HG03460 (cell line): Measurements from ENCODE around the gene STOX2.

Source experiments
- ATAC-seq: cut with Tn5 transposase; IDR thresholded peaks from one replicate; pipeline ENCODE4 v1.9.1; 2021; ENCODE audit not compliant: unreplicated experiment

STOX2 gene, protein sequence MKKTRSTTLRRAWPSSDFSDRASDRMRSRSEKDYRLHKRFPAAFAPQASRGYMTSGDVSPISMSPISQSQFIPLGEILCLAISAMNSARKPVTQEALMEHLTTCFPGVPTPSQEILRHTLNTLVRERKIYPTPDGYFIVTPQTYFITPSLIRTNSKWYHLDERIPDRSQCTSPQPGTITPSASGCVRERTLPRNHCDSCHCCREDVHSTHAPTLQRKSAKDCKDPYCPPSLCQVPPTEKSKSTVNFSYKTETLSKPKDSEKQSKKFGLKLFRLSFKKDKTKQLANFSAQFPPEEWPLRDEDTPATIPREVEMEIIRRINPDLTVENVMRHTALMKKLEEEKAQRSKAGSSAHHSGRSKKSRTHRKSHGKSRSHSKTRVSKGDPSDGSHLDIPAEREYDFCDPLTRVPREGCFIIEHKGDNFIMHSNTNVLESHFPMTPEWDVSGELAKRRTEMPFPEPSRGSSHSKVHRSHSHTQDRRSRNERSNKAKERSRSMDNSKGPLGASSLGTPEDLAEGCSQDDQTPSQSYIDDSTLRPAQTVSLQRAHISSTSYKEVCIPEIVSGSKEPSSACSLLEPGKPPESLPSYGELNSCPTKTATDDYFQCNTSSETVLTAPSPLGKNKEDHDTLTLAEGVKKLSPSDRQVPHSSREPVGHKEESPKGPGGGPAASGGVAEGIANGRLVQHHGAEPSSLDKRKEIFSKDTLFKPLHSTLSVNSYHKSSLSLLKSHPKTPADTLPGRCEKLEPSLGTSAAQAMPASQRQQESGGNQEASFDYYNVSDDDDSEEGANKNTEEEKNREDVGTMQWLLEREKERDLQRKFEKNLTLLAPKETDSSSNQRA (N-terminal part only)

DNA sequence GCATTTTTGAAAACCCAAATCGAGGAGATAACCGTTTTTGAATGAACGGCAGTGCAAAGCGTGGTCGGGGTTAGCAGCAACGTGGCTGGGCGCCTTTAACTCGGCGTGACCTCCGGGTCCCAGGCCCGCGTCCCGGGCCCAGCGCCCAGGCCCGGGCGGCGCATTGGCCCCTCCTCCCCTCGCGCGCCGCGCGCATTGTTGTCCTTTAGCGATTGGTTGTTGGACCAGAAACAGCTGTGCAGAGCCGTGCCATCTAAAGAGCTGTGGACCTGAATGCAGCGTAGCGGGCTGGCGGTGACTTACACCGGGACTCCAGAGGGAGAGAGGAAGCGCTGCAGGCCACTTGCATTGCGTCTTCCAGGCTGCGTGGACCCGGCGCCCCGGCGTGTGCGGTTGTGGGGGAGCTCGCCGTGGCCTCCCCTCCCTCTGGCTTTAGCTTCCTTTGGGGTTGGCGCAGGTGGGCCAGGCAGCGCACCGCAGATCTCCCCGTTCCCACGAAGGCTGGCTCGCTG lies at the start of gene STOX2:
Gene STOX2 (plus strand): TSS at position 227 of the 512 bp plus-strand sequence. CDS start 1,484 bp downstream, outside the sequence.
- no peak for ATAC-seq

DNA sequence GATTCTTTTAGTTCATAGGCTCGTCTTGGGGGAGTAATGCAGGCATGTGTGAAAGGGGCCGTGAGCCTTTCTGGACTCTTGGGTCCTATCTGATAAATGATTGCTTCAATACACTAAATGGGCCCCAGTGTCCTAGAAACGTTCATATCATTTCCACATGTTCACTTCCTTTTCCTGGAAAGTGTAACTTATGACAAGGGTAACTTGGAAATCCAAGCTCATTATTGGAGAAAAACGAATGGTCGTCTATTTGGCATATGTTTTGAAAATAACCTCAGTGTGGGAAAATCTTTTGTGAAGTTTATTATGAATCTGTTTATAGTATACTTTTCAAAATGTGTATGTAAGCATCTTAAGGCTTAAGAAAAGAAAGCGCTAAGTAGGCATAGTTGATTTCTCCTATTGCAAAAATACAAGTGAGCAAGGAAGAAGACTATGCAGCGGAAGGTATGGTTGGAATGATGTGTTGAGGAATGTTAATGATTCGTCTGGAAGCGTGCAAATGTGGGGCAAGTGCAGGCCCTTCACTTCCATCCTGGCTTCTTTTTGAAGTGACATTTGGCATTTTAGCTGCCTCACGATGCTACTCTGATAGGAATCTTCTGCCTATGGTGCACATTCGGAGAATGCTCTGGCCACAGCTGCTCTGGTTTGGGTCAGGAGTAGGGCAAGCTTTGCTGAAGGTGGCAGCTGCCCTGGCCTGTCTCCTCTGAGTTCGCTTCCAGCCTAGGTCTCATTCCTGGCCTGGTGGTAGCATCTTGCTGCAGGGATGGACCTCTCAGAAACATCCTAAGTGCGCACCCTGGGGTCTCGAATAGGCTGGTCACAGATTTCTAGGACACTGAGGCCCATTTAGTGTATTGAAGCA lies 49.5 kb upstream of the STOX2 start:
- no peak for ATAC-seq

DNA sequence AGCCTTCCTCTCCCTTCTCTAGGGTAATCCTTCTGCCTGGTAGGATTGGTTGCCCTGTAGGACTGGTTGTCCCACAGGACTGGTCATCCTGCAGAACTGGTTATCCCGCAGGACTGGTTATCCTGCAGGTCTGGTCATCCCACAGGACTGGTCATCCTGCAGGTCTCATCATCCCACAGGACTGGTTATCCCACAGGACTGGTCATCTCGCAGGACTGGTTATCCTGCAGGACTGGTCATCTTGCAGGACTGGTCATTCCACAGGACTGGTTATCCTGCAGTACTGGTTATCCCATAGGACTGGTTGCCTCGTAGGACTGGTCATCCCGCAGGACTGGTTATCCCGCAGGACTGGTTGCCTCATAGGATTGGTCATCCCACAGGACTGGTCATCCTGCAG lies 48.1 kb upstream of the STOX2 start:
- ATAC-seq = no peak

DNA sequence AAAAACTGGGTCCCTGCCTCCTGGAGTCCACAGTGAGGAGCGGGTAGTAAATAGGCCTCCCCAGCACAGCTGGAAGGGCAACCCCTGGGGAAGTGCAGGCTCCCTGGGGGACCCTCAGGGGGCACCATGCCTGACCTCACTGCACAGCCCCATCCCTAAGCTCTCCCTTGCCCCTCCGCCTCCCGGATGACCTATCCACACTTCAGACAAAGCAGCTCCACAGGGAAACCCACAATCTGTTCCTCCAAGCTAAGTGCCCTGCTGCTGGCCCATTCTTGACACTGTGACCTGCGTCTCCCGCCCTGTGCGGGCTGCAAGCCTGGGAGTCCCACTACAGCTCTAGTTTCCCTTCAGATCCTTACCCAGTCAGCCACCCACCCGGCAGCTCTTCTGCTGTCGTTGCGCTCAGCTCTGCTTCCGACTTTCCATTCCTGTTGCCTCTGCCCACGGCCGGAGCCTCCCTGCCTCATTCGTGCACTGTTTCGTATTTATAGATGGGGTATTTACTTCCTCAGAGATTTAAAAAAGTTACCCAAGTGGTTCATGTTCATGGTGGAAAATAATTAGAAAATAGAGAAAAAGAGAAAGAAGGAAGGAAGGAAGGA lies 47.0 kb upstream of the STOX2 start:
- no peak for ATAC-seq

DNA sequence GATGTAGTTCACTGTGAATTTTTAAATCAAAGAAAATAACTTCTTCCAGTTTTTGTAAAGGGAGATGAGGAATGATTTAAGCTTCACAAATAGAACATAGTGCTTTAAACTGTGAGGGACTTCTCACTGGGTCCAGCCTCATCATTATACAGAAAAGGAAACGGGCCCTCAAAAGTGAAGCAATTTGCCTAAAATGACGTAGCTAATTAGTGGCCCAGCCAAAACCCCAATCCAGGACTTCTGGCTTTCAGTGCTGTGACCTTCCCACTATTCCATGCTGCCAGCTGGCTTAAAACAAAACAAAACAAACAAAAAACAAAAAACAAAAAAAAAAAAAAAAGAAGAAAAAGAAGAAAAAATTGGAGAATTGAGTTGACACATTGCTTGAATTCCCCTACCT lies 45.0 kb upstream of the STOX2 start:
- no peak for ATAC-seq

DNA sequence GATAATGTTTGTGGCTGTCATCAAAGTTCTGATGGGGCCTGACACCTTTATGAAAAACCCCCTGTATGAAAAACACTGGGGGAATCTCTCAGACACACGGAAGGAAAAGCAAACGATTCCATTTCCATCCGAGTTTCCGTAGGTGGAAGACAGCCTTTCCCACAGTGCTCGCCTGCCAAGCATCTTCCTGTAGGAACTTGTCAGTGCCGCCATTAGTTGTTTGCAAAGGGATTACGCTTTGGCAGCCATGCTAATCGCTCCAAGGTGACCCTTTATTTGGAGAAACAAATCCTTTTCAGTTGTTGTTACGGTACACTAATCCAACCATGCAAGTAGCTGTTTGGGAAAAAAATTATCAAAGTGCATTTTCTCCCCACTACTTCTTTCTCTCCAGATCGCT lies 44.4 kb upstream of the STOX2 start:
- ATAC-seq = no peak

DNA sequence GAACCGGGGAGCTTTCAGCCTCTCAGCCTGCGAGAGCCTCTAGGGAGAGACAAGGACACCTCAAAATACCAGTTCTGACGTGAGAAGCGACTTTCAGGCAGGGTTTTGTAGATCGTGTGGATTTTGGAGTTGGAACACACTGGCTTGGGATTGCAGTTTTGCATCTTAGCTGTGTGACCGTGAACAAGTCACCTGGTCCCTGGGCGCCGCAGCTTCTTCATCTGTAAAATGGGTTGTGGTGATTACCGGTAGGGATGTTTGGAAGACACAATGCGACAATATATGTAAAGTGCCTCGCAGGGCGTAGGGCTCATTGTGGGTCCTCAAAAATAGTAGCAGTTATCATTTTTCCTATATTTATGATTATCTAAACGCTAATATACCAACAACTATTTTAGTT lies 43.7 kb upstream of the STOX2 start:
- no peak for ATAC-seq

DNA sequence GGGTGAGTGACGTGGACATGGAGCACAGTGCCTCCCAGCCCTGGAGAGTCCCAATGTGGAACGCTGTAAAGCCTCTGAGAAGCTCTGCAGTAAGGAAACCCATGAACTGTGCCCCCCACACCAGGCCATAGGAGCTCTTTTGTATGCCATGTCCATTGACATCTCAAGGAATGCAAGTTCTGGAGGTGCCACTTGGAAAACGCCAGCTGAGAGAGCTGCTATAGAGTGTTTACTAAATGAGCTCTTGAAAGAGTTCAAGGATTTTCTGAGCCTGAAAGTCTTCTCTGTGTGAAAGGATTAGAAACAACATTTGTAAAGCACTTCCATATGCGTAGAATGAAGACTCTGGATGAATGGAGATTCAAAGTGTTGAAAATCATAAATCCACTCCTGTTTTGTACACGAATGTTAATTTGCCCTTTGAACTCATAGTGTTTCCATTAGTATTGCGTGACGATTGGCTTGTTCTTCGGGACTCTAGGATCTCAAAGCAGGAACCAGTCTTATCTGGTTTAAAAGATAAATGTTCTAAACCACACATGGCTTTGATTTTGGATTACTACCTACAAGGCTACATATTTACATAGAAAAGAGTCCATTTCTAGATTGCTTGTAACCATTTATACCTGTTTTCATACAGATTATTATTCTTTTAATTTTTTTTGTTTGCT lies 41.8 kb upstream of the STOX2 start:
- ATAC-seq = no peak

DNA sequence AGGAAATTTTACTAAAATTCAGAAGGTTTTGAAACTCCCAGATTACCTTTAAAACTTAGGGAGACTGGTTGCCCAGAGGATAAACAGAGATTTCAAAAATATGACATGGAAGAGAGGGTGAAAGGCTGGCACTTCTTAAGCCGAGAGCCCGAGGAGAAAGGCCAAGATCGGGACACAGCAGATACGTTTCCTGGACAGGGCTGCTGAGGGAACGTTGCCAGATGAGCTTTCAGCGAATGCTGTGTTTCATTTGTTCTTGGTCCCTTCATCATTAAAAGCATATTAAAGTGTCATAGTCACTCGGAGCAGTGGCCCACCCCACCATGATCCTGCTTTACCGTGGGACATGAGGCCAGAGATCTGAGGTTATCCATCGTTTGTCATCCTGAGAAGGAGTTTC lies 37.9 kb upstream of the STOX2 start:
- ATAC-seq = no peak

DNA sequence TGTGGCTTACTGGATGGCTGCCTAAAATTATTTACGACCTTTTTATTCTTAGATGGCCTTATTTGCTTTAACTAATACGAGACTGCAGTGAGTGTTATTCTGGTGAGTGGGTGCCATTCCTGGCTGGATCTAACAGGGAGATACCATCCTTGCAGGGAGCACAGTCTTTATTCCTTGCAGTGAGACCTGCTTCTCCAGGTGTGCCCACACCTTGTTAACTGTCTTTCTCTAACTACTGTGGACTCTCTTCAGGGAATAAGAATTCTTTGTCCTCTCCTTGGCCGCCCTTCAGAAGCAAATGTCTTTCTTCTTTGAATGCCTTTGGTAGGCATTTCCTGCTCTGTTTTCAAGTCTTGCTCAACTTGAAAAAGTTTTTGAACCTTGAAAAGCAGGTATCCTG lies 34.1 kb upstream of the STOX2 start:
- ATAC-seq = no peak

DNA sequence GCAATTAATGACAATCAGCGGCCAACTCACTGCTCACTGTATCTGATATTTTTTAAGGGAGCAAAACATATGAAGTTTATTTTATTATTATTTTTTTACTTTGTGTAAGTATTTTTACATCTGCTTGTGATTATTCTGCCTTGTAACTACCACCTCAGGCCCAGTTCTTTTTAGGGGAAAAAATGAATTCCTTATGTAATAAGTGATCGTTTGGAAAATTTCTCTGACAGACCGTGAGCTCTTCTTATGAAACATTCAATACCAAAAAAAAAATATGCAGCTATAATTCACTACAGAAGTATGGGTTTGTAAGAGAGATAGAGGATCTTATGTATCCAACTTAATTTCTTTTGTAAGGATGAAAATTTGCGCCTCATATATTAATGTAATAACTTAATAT lies 33.5 kb upstream of the STOX2 start:
- ATAC-seq = no peak

DNA sequence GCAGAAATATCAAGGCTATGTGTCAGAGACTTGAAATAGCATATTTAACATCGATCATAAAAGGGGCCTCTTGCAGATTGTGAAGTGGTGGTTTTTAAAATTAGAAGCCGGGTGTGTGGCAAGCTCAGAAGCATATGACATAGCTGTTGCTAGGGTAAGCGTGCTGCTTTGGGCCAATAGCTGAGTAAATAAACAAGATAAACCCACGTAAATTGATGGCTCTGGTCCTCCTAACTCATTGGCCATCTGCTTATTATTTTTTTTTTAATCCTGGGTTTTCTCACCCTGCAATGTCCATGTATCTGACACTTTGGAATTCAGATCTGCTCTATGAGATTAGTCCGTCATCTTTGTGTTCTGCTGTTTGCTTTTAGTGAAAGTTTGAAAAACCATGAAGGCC lies 32.6 kb upstream of the STOX2 start:
- no peak for ATAC-seq

DNA sequence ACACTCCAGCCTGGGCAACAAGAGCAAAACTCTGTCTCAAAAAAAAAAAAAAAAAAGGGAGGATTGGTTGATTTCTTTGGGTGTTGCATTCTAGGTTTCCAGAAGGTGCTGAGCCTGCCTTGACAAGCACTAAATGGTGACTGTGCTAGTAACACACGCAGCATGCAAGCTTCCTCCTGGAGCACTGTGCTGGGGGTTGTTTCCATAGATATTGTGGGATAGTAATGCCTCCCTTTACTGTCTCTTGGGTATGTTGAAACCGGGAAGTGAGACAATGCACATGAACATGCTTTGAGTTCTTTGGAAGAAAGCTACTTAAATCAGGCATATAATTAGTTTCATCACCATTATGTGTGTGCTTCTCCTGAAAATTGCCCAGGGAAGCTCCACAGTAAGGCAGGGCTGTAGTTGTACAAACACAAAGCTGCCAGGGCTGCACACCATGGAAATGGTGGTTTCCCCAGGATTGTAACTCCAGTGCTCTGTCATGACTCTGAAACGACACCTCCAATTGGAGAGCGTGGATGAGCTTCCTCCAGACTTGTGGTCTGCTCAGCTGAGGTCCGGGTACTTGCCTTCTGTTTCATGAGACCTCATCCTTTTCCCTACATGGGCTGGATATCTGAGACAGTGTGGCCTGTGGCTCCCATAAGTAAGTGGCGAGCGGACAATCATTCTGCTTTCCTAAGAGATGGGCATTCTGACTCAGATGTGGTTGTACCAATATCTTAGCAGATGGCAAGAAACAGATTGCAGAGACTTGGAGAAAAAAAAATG lies 31.5 kb upstream of the STOX2 start:
- no peak for ATAC-seq

DNA sequence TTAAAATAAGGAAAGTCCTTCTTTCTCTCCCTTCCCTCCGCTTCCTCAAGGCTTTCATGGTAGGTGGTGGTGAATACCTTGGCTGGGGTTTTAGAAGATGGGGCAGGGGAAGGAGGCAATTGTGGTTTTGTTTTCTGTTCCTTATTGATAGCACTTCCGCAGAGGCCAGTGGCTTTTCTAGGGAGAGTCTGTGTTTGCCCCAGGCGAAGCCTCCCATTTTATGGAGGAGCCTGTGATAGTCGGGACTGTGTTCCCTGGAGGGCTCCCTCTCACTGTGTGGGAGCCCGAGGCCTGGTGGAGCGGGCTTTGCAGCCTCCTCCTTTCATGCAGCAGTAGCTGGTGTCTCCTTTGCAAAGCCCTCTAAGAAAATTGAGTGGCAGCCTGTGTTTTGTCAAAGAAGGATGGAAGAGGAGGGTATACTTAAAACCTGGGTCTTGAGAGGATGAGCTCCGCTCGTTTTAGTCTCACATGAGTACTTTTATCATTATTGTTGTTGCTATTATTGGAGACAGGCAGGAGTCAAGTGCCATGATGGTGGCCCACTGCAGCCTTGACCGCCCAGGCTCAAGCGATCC lies 29.8 kb upstream of the STOX2 start:
- no peak for ATAC-seq

DNA sequence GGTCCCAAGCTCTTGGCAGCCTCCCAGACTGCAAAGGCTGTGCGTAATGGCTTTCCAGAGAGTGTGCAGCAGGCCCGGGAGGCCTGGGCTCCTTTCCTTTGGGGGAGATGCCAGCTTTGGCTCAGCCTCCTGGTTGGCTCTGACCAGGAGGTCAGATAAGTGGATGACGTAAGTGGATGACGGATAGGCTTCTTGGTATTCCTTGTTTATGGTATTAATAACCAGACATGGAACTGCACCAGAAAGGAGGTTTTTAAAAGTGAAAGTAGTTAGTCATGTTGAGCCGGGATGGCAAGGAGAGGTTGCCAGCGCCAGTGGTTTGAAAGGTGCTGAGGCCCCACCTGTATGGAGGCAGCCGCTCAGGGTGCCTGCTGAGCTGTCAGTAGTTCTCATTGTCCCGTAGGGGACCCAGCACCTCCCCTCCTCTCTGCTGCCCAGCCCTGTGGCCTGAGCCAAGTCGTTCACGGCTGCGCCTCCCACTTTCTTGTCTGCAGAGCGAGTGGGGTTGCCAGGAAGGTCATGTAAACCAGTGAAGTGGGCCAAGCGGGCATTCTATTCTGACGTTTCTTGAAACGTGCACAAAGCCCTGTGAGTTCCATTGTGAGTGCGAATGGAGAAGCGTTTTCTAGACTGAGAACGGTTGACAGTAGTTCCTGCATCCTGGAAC lies 28.7 kb upstream of the STOX2 start:
- ATAC-seq = no peak

DNA sequence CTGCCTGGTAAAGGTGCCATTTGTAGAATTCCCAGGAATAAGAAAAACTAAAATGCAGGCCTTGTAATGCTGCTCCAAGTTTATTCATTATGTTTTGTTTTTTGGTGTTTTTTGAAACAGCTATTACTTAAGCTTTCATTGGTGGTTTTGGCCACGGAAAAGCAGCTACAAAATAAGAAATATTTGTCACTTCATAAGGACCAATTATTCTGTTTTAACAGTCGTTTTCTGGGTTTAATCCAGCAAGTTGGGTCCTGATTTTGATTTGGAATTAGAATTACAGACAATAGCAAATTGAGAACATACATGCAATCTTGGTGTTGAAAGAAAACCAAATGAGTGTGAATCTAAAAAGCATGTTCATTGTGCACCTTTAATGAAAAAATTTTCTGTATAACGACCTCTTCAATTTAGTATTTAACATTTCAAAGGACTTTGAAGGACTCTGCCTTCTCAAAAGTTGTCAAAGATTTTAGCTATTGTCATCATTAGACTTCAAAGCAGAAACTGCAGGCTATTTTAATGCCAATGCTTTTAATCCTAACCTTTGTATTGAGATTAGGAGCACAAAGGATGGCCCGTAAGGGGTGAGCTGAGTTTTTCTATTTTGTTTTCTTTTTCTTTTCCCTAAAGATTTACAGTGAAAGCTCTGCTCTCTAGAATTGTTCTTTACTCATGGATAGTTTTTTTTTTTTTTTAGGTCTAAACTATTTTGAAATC lies 26.7 kb upstream of the STOX2 start:
- no peak for ATAC-seq

DNA sequence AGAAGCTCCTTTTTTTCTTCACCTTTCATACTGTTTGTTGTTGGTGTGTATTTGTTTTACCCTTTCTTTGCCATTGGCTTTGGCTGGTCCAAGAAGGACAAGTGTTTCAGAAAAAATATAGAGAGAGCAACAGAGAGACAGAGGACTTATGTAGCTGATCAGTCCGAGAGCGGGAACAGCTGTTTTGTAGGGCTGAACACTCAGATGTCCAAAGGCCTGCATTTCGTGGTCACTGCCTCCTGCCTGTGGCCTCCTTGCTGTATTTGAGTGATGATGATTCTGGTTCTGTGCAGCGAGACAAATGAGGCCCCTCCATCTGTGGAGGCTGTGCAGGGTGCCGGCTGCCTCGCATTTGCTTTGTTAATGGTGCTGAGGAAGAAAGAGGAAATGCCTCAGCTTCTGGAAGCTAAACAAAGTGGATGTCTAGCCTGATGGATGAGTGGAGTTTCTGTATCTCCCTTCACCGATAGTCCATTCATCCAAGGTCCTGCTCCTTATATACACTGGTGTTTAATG lies 19.8 kb upstream of the STOX2 start:
- ATAC-seq = no peak

DNA sequence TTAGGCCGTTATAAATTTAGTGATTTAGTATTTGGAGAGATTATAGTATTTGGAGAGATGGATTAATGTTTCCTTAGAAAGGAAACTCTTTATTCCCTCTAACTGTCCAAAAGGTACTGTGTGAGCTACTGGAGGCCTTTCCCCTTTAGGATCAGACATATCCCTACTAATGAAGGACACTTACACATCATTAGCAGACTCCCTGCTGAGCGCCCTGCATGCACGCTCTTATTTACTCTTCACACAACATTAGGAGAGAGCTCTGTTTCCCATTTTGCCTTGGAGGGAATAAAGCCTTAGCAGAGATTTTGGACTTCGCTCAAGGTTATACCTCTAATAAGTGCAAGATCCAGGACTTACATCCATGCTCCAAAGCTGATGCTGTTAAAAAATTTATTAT lies 17.8 kb upstream of the STOX2 start:
- ATAC-seq = no peak
